B cell (primary cell): Measurements from ENCODE around the gene STX11. TPM values are rescaled to one million over a fixed set of nuclear protein-coding genes. Genes with fewer than 3 reads are reported as not detected.

Source experiments
- ATAC-seq: fragments of 200-7000 bp; cut with Tn5 transposase; one replicate; pipeline ENCODE4 v1.10.0; 2021; ENCODE audit warnings: low read depth, mild to moderate bottlenecking, moderate number of reproducible peaks, moderate library complexity
- CTCF ChIA-PET: fragments of 350-600 bp; sonication (Branson Sonifier 250); formaldehyde crosslinking; loops from one replicate; lab custom pipeline; 2021; ENCODE audit warnings: antibody characterized with exemption, inconsistent platforms; lab: Charles Lee
- POLR2A ChIA-PET: fragments of 350-600 bp; sonication (Branson Sonifier 250); formaldehyde crosslinking; loops from one replicate; lab custom pipeline; 2021; ENCODE audit warnings: antibody characterized with exemption; lab: Charles Lee
- DNase-seq: peaks from one replicate; pipeline ENCODE4 v3.0.0; 2013
- H2AFZ ChIP-seq: 2 replicates; pipeline ENCODE4 v1.6.1; 2012; ENCODE audit warnings: mild to moderate bottlenecking, low read depth, low read length; ENCODE audit not compliant: insufficient read depth, poor library complexity, severe bottlenecking
- H3K27ac ChIP-seq, 2 donors: 1 replicate in 1 of 2; 2 replicates in 1 of 2; pipeline ENCODE4 v1.5.1; 2012 to 2013; ENCODE audit warnings: low read length in 2 of 2, mild to moderate bottlenecking in 2 of 2, moderate library complexity in 1 of 2
- H3K27me3 ChIP-seq, 4 experiments: fragments of 200-600 bp in 1 of 4; sonication (generic) in 1 of 4; replicated peaks in 1 of 4; 1 replicate in 2 of 4; 2 replicates in 2 of 4; pipeline versions ENCODE4 v1.6.1 to v1.7.0; 2013 to 2016; ENCODE audit warnings: low read length in 3 of 4, mild to moderate bottlenecking in 2 of 4, mixed read lengths in 1 of 4, moderate library complexity in 1 of 4; ENCODE audit not compliant: insufficient read depth in 4 of 4, control insufficient read depth in 3 of 4; ENCODE audit errors: control extremely low read depth in 1 of 4
- H3K36me3 ChIP-seq, 2 experiments: replicated peaks in 1 of 2; 1 replicate in 1 of 2; 2 replicates in 1 of 2; pipeline versions ENCODE4 v1.6.1 to v1.7.1; 2013; ENCODE audit warnings: low read length in 1 of 2; ENCODE audit not compliant: insufficient read depth in 2 of 2, control insufficient read depth in 1 of 2; ENCODE audit errors: control extremely low read depth in 1 of 2, extremely low read depth in 1 of 2
- H3K4me1 ChIP-seq, 2 donors: fragments of 200-600 bp in 1 of 2; sonication (generic) in 1 of 2; 1 replicate in 1 of 2; 2 replicates in 1 of 2; pipeline versions ENCODE4 v1.5.1 to v1.6.1; 2013 to 2017; ENCODE audit warnings: low read length in 2 of 2; ENCODE audit not compliant: control insufficient read depth in 2 of 2, insufficient read depth in 2 of 2
- H3K4me2 ChIP-seq: replicated peaks from 2 replicates; pipeline ENCODE3; 2012; ENCODE audit warnings: mild to moderate bottlenecking, low read depth, low read length; ENCODE audit not compliant: poor library complexity, severe bottlenecking
- H3K4me3 ChIP-seq, 5 experiments: fragments of 200-600 bp in 1 of 5; sonication (generic) in 1 of 5; 1 replicate in 3 of 5; 2 replicates in 2 of 5; pipeline versions ENCODE4 v1.5.1 to v1.7.0; 2011 to 2016; ENCODE audit warnings: low read length in 4 of 5, mild to moderate bottlenecking in 4 of 5, low read depth in 2 of 5, control low read depth in 1 of 5, moderate library complexity in 1 of 5; ENCODE audit not compliant: insufficient read depth in 1 of 5; ENCODE audit errors: control extremely low read depth in 1 of 5, extremely low read depth in 1 of 5
- H3K79me2 ChIP-seq: fragments of 200-600 bp; sonication (generic); one replicate; pipeline ENCODE4 v1.6.0; 2016; ENCODE audit warnings: low read length; ENCODE audit not compliant: control insufficient read depth, insufficient read depth
- H3K9ac ChIP-seq: fragments of 200-600 bp; sonication (generic); 2 replicates; pipeline ENCODE4 v1.6.1; 2017; ENCODE audit warnings: mild to moderate bottlenecking, low read length, moderate library complexity
- H3K9me3 ChIP-seq, 3 donors: one replicate each; pipeline versions ENCODE4 v1.6.1 to v1.7.1; 2013; ENCODE audit warnings: low read length in 2 of 3; ENCODE audit not compliant: control insufficient read depth in 2 of 3, insufficient read depth in 1 of 3; ENCODE audit errors: control extremely low read depth in 1 of 3
- H4K20me1 ChIP-seq: 2 replicates; pipeline ENCODE4 v1.6.0; 2012; ENCODE audit warnings: mild to moderate bottlenecking, low read length; ENCODE audit not compliant: insufficient read depth, control insufficient read depth, poor library complexity, severe bottlenecking
- H3K27ac Mint-ChIP-seq: one replicate; pipeline ENCODE4 v1.8.0; 2021; ENCODE audit warnings: mixed read lengths
- H3K27me3 Mint-ChIP-seq: one replicate; pipeline ENCODE4 v1.8.0; 2021; ENCODE audit warnings: mixed read lengths
- H3K4me1 Mint-ChIP-seq: one replicate; pipeline ENCODE4 v1.8.0; 2021; ENCODE audit warnings: mixed read lengths
- H3K4me3 Mint-ChIP-seq: one replicate; pipeline ENCODE4 v1.8.0; 2021; ENCODE audit warnings: mixed read lengths
- H3K9me3 Mint-ChIP-seq: one replicate; pipeline ENCODE4 v1.8.0; 2022; ENCODE audit warnings: mixed read lengths; ENCODE audit not compliant: insufficient read depth
- EZH2 ChIP-seq: IDR thresholded peaks from 2 replicates; pipeline ENCODE4 v1.6.1; 2012; ENCODE audit warnings: borderline replicate concordance, low read depth, mild to moderate bottlenecking, moderate library complexity, low read length; ENCODE audit not compliant: insufficient read depth, poor library complexity, severe bottlenecking
- WGBS: methylation state at CpG from one replicate; pipeline ENCODE4 v1.1.5; 2013; ENCODE audit warnings: missing lambda C conversion rate; ENCODE audit not compliant: insufficient coverage; 5-methylcytosine and 5-hydroxymethylcytosine counted together
- intact Hi-C: fragments of 100-400 bp; cut with micrococcal nuclease; formaldehyde crosslinking; loops from one replicate; pipeline ENCODE4 v1.10.0; 2022
- polyA plus RNA-seq: library from polyadenylated mRNA; depleted of rRNA; stranded (reverse); fragments of >200 nt; gene quantifications from 2 replicates; pipeline ENCODE4 v1.2.3, GENCODE V29; 2012
- total RNA-seq, 2 donors: library from RNA; stranded (reverse); fragments of 120-200 nt in 1 of 2; gene quantifications; 1 replicate in 1 of 2; 2 replicates in 1 of 2; pipeline versions ENCODE4 v1.2.3 to v1.2.4, GENCODE V29; 2013 to 2022
- TF ChIP-seq, protein P1 (sequence below): fragments of 200-600 bp; IDR thresholded peaks from one replicate; pipeline ENCODE4 v1.8.0; 2022; ENCODE audit warnings: antibody characterized with exemption, mild to moderate bottlenecking

Gene STX11
- total and polyA plus RNA-seq, 2 donors (not counting 1 experiment from before 2014, with no cell fraction given), result 10.3 to 14.6 TPM

DNA sequence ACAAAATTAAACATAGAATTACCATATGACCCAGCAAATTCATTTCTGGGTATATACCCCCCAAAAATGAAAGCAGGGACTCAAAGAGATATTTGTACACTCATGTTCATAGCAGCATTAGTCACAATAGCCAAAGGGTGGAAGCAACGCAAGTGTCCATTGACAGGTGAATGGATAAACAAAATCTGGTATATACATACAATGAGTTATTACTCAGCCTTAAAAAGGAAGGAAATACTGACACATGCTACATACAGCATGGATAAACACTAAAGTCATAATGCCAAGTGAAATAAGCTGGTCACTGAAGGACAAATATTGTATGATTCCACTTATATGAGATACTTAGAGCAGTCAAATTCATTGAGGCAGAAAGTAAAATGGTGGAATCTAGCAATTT is 5.3 kb upstream of the STX11 start:
- no peaks in the 10 kb centered on the region for H4K20me1 ChIP-seq
- intact Hi-C loops, result no loop called here
- no peak for ATAC-seq
- no CpG with 5 or more reads among the region's 1 CpG for WGBS
- no peak overlapping the region for H3K27ac ChIP-seq
- H3K36me3 ChIP-seq, result no peaks in the 10 kb centered on the region
- peaks cover 0 to 8% of the 10 kb centered on the region in 2 donors for H3K4me1 ChIP-seq
- Mint-ChIP-seq H3K9me3 (no peaks in the 10 kb centered on the region), H3K4me1 (peaks cover 21% of the 10 kb centered on the region), H3K27ac (no peak overlapping the region), H3K4me3 (no peak overlapping the region), H3K27me3 (no peaks in the 10 kb centered on the region)
- TF ChIP-seq, protein P1, sequence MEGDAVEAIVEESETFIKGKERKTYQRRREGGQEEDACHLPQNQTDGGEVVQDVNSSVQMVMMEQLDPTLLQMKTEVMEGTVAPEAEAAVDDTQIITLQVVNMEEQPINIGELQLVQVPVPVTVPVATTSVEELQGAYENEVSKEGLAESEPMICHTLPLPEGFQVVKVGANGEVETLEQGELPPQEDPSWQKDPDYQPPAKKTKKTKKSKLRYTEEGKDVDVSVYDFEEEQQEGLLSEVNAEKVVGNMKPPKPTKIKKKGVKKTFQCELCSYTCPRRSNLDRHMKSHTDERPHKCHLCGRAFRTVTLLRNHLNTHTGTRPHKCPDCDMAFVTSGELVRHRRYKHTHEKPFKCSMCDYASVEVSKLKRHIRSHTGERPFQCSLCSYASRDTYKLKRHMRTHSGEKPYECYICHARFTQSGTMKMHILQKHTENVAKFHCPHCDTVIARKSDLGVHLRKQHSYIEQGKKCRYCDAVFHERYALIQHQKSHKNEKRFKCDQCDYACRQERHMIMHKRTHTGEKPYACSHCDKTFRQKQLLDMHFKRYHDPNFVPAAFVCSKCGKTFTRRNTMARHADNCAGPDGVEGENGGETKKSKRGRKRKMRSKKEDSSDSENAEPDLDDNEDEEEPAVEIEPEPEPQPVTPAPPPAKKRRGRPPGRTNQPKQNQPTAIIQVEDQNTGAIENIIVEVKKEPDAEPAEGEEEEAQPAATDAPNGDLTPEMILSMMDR, result no peak
- TF ChIP-seq EZH2, result no peak
- H3K9me3 ChIP-seq, result no peaks in the 10 kb centered on the region
- H3K79me2 ChIP-seq, result no peaks in the 10 kb centered on the region
- no peak overlapping the region for H3K4me3 ChIP-seq
- H3K27me3 ChIP-seq, result no peaks in the 10 kb centered on the region
- POLR2A ChIA-PET, result no interaction called here
- CTCF ChIA-PET, result no interaction called here
- H3K9ac ChIP-seq, result no peak overlapping the region
- no peak for DNase-seq
- no peak overlapping the region for H3K4me2 ChIP-seq
- no peak overlapping the region for H2AFZ ChIP-seq

DNA sequence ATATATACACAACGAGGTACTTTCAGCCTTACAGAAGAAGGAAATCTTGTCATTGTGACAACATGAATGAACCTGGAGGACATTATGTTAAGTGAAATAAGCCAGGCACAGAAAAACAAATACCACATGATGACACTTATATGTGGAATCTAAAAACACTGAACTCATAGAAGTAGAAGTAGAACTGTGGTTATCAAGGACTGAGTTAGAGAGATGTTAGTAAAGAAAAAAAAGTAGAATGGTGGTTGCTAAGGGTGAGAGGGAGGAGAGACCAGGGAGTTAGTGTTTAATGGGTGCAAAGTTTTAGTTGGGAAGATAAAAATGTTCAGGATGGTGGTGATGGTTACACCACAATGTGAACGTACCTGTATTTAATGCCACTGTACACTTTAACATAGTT is 4.8 kb upstream of the STX11 start:
- Histone ChIP-seq H3K36me3 (no peaks in the 10 kb centered on the region), H3K9me3 (no peaks in the 10 kb centered on the region), H3K4me2 (no peak overlapping the region), H3K79me2 (no peaks in the 10 kb centered on the region), H3K4me1 (peaks cover 0 to 8% of the 10 kb centered on the region in 2 donors), H3K27ac (no peak overlapping the region), H3K27me3 (no peaks in the 10 kb centered on the region), H4K20me1 (no peaks in the 10 kb centered on the region), H2AFZ (no peak overlapping the region), H3K9ac (no peak overlapping the region), H3K4me3 (no peak overlapping the region)
- CTCF ChIA-PET, result no interaction called here
- Mint-ChIP-seq H3K4me1 (peaks cover 19% of the 10 kb centered on the region), H3K27me3 (no peaks in the 10 kb centered on the region), H3K9me3 (no peaks in the 10 kb centered on the region), H3K4me3 (no peak overlapping the region), H3K27ac (no peak overlapping the region)
- POLR2A ChIA-PET, result no interaction called here
- no CpG with 5 or more reads among the region's 2 CpGs for WGBS
- ATAC-seq, result no peak
- no peak for DNase-seq
- TF ChIP-seq, protein P1, result no peak
- TF ChIP-seq EZH2, result no peak
- intact Hi-C loops, result no loop called here
